A673 (cell line): ENCODE results near the gene ZBTB1.

ENCODE experiments used
- CTCF ChIP-seq: fragments of 300-800, 200-600 bp; sonication (generic); conservative IDR thresholded peaks from 2 replicates; pipeline ENCODE4 v1.5.1; 2017; ENCODE audit warnings: low read depth, mild to moderate bottlenecking, antibody characterized with exemption, low read length, moderate library complexity, mixed read lengths
- EZH2 ChIP-seq: fragments of 200-600 bp; sonication (generic); IDR thresholded peaks from 2 replicates; pipeline ENCODE4 v1.6.1; 2017; ENCODE audit warnings: borderline replicate concordance, low read depth, mild to moderate bottlenecking, mixed read lengths, antibody characterized with exemption, low read length; ENCODE audit not compliant: poor library complexity, severe bottlenecking

GRCh38 chr14:64467101-64467500, 37.5 kb upstream of the ZBTB1 start:
- no peak for TF ChIP-seq EZH2
- TF ChIP-seq CTCF = no peak
